Stimulated activated CD8-positive, alpha-beta memory T cell treated with anti-CD3 and anti-CD28 coated beads, Interleukin-4, amount 100 ng/mL, for 4 hours (primary cell): ENCODE data around the gene C11orf65.

Source experiments
- DNase-seq, 2 donors: peaks; one replicate each; pipeline ENCODE4 v3.0.0-alpha.2; 2020; ENCODE audit warnings: low read depth in 2 of 2, low spot score in 1 of 2

Gene C11orf65

DNA sequence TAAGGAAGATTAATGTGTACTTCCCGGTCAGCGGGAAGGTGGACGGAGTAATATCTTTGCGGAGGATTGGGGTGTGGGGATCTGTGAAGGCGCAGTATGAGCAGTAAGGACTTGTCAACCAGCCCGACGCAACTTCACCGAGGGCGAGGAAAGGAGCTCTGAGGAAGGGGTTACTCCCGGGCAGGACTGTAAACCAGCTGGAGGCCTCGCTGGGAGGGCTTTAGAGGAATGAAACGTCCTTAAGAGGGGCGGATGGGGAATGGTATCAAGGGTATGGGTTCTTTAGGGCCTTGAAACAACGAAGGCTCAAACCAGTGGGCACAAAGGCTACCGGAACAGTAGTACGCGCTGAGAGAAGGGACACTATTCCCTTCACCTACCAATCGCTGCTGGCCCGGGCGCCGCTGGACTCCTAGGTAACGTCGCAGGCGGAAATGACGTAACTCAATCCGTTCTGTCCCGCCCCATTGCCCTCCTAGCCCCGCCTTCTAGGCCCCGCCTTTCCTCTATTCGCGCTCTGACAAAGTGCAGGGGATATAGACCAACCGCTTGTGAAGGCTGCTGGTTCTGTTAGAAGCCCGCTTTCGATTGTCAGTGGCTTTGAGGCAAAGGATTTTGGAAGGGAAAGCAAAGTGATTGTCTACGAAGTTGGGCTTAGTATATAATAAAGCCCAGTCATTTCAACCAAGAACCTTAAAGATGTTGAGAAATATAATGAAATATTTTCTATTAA lies at the start of gene C11orf65:
Gene C11orf65 (minus strand): TSS at position 439 of the 733 bp plus-strand sequence. CDS start 5,970 bp downstream, outside the sequence.
- peak; percentile 86 to 92 for DNase-seq

- no peak for DNase-seq
Observed at GRCh38 chr11:108516125-108516524, 48.8 kb upstream of the C11orf65 start.

GRCh38 chr11:108512708-108513107 lies 45.4 kb upstream of the C11orf65 start:
- DNase-seq = no peak

GRCh38 chr11:108511851-108512474 lies 44.6 kb upstream of the C11orf65 start:
- no peak for DNase-seq

- no peak for DNase-seq
Observed at GRCh38 chr11:108508653-108509593, 41.6 kb upstream of the C11orf65 start.

DNA sequence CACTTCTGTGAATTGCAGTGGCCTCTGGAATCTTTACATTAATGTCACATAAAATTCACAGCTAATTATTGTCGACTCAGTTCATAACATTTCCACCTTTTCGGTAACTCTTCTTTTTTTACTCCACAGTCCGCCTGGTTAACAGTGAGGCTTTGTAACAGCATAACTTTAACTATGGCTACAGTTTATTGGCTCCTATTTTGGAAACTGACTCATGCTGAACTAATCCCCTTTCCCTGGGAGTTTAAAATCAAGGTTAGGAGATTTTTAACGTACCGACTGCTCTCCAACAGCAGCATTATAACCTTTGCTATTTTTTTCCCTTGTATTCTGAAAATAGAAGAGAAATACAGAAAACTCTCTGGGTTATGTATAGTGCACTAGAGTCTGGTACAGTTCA lies 34.1 kb upstream of the C11orf65 start:
- no peak for DNase-seq

DNA sequence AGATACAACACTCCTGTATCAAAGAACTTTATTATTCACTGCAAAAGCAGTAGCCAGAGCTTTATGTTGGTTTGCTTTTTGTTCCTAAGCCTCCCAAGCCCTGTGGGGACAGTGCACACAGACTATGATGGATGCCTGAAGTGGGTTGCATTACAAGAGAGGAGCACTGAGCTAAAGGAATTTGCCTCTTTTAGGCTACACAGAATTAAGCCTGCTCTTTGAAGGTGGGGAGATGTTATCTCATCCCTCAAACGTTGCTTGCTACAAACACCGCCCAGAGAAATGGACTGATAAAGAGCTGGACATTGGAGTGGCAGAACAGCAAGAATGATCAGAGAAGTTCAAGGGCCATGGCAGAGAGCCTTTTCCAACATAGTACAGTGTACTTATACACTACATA lies 33.4 kb upstream of the C11orf65 start:
- no peak for DNase-seq

GRCh38 chr11:108500169-108500568 lies 32.8 kb upstream of the C11orf65 start:
- DNase-seq = no peak

- no peak for DNase-seq
Observed at GRCh38 chr11:108498816-108499408, 31.6 kb upstream of the C11orf65 start.

DNA sequence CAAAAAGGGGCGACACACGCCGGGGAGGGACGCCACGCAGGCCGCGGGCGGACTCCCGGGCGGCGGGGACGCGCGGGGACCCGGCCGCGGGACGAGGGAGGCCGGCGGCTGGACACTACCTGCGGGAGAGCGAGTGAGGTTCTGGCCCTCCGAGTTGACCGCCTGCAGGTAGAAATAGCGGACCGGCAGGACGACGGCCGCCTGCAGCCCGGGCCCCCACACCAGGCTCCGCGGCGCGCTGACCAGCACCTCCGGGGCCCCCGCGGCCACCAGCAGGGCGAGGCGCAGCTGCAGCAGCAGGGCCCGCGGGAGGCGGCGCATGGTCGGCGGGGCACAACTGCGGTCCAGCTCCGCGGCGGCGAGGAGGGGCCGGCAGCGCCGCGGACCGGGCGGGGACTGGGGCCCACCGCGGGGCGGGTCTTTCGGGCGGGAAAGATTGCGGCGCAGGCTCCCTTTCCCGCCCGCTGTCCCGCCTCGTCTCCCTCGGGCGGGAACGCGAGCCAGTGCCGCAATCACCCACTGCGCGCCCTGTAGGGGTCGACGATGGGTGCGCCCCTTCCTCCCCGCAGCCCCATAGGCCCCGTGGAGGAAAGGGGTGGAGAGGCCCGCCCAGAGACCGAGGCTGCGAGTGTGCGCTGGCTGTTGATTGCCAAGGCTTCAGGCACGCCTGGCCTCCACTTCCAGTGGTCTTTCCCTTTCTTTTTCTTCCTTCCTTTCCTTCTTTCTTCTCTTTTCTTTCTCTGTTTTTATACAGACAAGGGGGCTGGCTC lies 30.9 kb upstream of the C11orf65 start, which contains the start of gene POGLUT3:
Gene POGLUT3 (minus strand): TSS at position 339 of the 770 bp plus-strand sequence. CDS start 18 bp downstream, at position 321.
- peak in 1 of 2 donors; percentile 11 for DNase-seq

DNA sequence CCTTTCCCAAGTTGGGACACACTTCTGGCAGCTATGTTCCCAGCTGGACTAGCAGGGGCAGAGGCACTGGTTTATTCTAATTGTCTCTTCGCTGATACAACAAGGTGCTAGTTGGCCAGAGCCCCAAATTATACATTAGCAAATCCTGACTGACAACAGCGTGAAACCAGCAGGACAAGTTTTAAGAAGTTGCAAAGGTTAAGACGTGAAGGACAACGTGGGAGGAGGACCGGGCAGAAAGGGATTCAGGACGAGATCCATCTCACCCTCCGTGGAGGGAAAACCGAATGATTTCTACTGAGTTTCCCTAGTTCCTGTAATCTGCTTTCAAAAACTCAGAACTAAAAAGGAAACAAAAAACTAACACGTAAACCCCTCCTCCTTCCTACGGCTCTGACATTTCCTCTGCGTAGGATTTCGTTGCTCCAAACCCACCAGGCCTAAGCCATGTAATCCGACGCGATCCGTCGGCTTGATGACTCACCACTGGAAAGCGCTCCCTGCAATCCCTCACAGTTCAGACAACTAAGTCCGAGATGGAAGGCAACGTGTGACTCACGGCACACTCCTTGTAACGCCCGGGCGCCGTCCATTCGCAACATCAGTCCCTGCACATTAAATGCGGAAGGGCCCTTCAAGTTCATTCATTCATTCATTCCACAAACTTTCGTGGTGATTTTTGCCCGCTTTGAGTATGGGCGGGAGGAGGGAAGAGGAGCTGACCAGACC lies 30.2 kb upstream of the C11orf65 start:
- peak; percentile 19 to 38 for DNase-seq

DNA sequence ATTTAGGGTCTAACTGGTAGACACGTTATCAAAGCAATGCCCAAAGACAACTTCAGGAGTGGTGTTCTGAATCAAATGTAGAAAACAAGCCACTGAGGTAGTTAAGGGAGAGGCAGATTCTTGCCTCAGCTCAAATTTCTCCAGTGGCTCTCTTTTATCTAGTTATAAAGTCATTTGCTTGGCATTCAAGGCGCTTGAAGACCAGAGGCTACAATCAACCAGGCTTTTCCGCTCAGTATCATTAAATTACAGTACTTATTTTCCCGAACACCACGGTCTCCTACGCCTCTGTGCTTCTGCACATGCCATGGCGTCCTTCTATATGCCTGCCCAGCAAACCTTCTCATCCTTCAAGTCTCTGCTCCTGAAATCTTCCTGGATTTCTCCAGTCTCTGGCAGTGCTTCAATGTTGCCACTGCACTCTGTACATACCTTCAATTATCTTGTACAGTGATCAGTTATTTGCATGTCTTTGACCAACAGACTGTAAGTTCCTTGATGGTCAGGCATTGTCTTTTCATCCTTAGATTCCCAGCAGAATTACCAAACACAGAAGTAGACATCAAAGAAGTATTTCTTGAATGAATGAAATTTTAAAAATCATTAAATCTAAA lies 29.4 kb upstream of the C11orf65 start:
- no peak for DNase-seq

DNA sequence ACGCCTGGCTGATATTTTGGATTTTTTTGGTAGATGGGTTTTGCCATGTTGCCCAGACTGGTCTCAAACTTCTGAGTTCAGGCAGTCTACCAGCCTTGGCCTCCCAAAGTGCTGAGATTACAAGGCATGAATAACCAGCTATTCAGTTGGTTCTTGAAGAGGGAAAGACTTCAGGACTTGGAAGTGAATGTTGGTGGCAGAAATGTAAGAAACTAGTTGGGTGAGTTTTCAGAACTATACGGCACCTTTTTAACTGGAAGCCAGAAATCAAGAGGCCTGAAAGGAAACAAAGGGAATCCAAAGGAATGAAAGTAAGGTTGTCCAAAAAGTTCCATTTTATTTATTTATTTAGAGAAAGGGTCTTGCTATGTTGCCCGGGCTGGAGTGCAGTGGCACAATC lies 28.0 kb upstream of the C11orf65 start:
- DNase-seq = no peak

DNA sequence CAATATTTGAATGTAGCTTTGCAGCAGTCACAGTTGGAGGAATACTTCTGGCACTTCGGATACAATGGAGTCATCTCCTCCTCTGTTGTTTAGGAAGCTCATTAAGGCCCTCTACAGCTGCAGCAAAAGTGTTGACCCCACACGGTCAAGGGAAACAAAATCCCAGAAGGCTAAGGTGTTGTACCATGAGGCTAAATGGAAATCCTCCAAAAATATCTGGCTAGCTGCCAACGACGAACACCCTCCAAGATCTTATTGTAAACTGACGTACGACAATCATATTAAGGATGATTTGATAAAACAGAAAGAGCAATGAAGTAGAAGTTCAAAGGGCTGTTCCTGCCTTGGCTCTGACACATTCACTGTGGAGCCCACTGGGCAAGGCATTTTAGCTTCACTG lies 26.9 kb upstream of the C11orf65 start:
- no peak for DNase-seq

- DNase-seq = no peak
Observed at GRCh38 chr11:108491936-108492335, 24.6 kb upstream of the C11orf65 start.

DNA sequence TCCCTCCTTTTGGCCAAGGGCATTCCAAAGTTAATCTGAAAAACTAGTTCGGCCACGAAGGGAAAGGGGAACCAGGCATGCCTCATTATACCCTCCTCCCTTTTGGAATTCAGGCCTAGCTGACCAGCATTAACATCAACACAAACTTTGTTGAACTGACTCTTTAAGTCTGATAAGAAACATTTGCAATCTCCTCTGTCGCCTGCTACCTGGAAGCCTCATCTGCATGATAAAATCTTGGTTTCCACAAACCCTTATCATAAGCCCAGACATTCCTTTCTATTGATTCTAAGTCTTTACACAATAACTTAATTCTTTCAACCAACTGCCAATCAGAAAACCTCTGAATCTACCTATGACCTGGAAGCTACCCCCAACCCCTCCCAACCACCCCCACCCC lies 19.5 kb upstream of the C11orf65 start:
- no peak for DNase-seq

- DNase-seq = no peak
Observed at GRCh38 chr11:108486331-108486730, 19.0 kb upstream of the C11orf65 start.

- DNase-seq = no peak
Observed at GRCh38 chr11:108483163-108483562, 15.8 kb upstream of the C11orf65 start.
